ENCODE measurements around the gene FSIP1.

FSIP1 gene

GRCh38 chr15:39756806-39757522 lies 25.7 kb downstream of the FSIP1 start:
- no peak for DNase-seq

- no peak for DNase-seq
These were observed 29.6 kb downstream of the FSIP1 start for GRCh38 chr15:39752991-39753390.

DNA sequence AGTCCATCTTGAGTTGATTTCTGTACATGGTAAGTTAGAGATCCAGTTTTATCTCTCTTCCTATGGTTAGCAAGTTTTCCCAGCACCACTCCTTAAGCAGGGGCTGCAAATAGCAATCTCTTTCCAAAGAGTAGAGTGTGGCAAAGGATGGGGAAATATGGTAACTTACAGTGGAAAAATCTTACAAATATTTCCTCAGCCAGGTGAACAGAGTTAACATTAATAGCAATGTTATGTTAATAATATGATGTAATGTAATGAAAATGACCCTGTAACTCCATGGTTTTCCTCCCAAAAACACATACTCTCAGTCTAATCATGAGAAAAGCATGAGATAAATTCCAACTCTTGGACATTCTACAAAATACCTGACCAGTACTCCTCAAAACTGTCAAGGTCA lies 30.4 kb downstream of the FSIP1 start:
- DNase-seq = no peak

- DNase-seq = no peak
These were observed 34.4 kb downstream of the FSIP1 start for GRCh38 chr15:39748276-39748675.

- DNase-seq = no peak
These were observed 35.3 kb downstream of the FSIP1 start for GRCh38 chr15:39747326-39747725.

GRCh38 chr15:39746714-39747276 lies 35.8 kb downstream of the FSIP1 start:
- DNase-seq = no peak

GRCh38 chr15:39746176-39746575 lies 36.5 kb downstream of the FSIP1 start:
- no peak for DNase-seq

GRCh38 chr15:39745415-39745814 lies 37.2 kb downstream of the FSIP1 start:
- DNase-seq = no peak

DNA sequence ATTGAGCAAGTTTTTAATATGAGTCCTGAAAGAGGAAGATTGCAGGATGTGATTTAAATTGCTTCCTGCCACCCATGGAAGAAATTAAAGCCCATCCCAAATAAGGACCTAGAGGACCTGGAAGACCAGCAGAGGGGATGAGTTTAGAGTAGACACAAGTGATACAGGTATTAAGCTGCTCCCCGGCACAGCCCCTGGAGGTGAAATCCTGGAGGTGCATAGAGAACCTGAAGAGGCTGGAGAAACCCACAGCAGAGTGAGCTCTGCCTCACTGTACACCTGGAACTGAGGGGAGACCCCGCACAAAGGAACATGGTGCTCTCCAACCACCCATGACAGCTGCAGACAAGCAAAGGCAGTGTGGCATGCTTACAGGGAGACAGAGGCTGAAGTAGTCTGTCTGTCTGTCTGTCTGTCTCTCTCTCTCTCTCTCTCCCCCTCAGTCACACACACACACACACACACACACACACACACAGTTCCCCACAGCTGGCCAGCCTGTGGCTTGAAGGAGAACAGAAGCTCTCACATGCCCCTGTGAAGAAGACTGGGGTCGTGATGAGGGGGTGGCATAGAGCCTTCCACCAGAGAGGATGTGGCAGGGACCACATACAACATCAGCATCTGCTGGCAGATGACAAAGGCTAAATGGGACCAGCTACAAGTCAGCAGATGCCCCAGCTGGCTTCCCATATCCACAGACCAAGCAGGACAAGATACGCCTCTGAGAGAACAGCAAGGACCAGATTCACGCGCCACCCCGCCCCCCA lies 38.1 kb downstream of the FSIP1 start:
- no peak for DNase-seq

DNA sequence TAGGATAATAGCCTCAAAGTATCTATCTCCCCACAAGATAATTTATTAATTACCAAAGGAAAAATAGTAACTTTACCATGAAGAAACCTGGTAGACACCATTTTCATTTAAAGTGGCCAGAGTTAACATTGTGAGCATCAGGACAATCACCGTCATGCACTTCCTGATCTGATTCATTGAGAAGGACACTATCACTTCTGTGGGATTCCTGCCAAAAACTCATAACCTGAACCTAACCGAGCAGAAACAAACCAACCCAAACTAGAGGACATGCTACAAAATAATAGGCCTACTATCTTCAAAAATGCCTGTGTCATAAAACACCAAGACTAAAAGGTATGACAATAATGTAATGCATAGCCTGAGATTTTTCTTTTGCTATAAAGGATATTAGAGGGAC lies 39.0 kb downstream of the FSIP1 start:
- no peak for DNase-seq

GRCh38 chr15:39741258-39741657 lies 41.4 kb downstream of the FSIP1 start:
- no peak for DNase-seq

DNA sequence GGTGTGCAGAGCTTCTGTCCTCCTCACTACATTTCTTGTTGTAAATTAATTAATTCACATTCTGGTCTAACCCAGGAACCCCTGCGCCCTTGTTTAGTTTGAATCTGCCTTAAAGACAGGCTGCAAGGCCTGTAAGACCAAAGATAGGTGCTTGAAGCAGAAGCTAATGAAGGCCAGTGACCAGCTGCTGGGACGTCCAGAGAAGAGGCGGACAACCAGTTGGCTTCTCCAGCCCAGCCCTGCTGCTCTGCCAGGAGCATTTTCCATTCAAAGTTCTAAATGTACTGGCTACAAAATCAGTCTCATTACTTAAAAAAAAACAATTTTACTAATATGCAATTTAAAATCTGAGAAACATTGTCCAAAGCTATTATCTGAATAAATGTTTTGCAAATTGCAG lies 43.6 kb downstream of the FSIP1 start:
- no peak for DNase-seq

GRCh38 chr15:39737196-39737550 lies 45.5 kb downstream of the FSIP1 start:
- no peak for DNase-seq

DNA sequence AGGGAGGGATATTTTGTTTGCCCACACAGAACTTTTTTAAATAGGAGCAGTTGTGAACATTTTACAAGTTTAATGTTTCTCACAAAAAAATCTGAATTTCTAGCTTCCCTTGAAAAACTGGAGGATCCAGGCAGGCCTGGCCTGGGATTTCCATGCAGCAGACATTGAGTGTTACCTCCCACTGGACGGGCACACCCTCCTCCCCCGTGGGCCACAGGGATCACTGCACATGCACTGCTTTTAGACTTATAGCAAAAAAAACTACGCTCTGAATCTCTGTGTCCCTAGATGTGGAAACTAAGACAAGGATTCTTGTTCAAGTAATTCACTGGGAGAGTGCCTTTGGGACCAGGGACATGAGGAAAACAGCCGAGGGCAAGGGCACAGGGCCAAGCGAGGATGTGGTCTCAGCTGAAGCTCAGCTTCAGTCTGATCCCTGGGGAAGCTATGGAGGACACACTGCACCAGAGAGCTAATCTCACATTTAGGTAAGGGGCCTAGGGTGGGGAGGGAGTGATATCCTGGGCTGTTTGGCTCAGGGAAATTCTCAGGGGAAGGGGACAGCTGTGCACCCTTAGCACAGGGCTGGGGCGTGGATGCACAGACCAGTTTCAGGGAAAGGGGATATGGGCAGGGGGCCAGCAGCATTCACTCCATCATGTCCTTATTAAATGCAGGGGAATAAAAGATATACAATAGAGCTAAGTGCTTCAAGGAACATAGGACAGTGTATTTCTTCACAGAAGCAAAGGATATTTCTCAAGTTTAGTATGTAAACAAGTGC lies 46.0 kb downstream of the FSIP1 start:
- no peak for DNase-seq

GRCh38 chr15:39735120-39735717 lies 47.4 kb downstream of the FSIP1 start:
- no peak for DNase-seq

- DNase-seq = no peak
These were observed 51.4 kb downstream of the FSIP1 start for GRCh38 chr15:39731266-39731665.

DNA sequence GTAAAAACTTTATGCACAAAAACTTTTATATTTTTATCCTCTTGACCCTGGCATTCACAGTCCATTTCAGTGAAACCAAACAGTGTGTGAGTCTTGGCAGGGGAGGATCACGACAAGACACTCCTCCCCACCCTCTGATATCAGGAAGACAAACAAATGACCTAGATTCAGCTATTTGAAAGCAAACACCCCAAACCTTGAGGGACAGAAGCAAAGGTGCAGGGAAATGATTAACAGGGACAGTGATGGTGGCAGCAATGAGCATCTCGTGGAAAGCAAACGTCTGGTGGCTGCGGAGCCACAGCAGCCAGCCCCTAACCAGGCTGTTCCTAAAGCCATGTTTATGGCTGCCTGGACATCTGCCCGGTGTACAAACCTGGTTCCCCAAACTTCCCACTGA lies 52.1 kb downstream of the FSIP1 start:
- DNase-seq = no peak

GRCh38 chr15:39729500-39729899 lies 53.1 kb downstream of the FSIP1 start:
- DNase-seq = no peak

DNA sequence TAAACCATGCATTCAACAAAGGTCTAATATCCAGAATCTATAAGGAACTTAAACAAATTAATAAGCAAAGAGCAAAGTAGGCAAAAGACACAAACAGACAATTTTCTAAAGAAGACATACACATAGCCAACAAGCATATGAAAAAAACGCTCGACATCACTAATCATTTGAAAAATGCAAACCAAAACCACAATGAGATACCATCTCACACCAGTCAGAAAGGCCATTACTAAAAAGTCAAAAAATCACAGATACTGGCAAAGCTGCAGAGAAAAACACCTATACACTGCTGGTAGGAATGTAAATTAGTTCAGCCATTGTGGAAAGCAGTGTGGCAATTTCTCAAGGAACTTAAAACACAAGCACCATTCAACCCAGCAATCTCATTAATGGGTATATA lies 53.8 kb downstream of the FSIP1 start:
- no peak for DNase-seq

GRCh38 chr15:39721893-39722292 lies 60.7 kb downstream of the FSIP1 start:
- no peak for DNase-seq

GRCh38 chr15:39720621-39721611 lies 61.7 kb downstream of the FSIP1 start:
- no peak for DNase-seq

- no peak for DNase-seq
These were observed 62.6 kb downstream of the FSIP1 start for GRCh38 chr15:39720081-39720480.

All from activated CD4-positive, CD25-positive, alpha-beta regulatory T cell (primary cell).